Astrocyte of the spinal cord (primary cell): Measurements from ENCODE around the gene CENPN.

Experiments used
- DNase-seq: peaks from one replicate; pipeline ENCODE4 v3.0.0; 2011; ENCODE audit warnings: low read depth, low spot score
- H3K4me3 ChIP-seq: 2 replicates; pipeline ENCODE4 v1.5.1; 2011; ENCODE audit warnings: low read depth, mild to moderate bottlenecking, low read length, moderate library complexity
- CTCF ChIP-seq: IDR thresholded peaks from 2 replicates; pipeline ENCODE4 v1.5.1; 2012; ENCODE audit warnings: low read depth, mild to moderate bottlenecking, low read length, inconsistent platforms
- in situ Hi-C: cut with HindIII; loops from 2 replicates; pipeline ENCODE4 v1.10.0; 2017; ENCODE audit warnings: low sequenced_read_pairs

The CENPN gene

GRCh38 chr16:81060576-81061306, 53.7 kb downstream of the CENPN start:
- DNase-seq, result no peak
- no peak for TF ChIP-seq CTCF
- in situ Hi-C loops, result no loop called here
- H3K4me3 ChIP-seq, result no peak overlapping the region

GRCh38 chr16:81061307-81061640, 54.3 kb downstream of the CENPN start:
- no peak overlapping the region for H3K4me3 ChIP-seq
- no peak for TF ChIP-seq CTCF
- no peak for DNase-seq
- in situ Hi-C loops, result no loop called here

GRCh38 chr16:81061871-81062608, 55.0 kb downstream of the CENPN start:
- in situ Hi-C loops, result no loop called here
- DNase-seq, result no peak
- TF ChIP-seq CTCF, result no peak
- H3K4me3 ChIP-seq, result no peak overlapping the region

- no peak overlapping the region for H3K4me3 ChIP-seq
- in situ Hi-C loops, result no loop called here
- no peak for DNase-seq
- TF ChIP-seq CTCF, result no peak
Measured at GRCh38 chr16:81066681-81067080, 59.7 kb downstream of the CENPN start.

- in situ Hi-C loops, result no loop called here
- no peak overlapping the region for H3K4me3 ChIP-seq
- no peak for DNase-seq
- TF ChIP-seq CTCF, result no peak
Measured at GRCh38 chr16:81067166-81067565, 60.2 kb downstream of the CENPN start.

GRCh38 chr16:81069063-81069462, 62.0 kb downstream of the CENPN start:
- in situ Hi-C loops, result no loop called here
- no peak for DNase-seq
- TF ChIP-seq CTCF, result no peak
- no peak overlapping the region for H3K4me3 ChIP-seq
